Activated CD8-positive, alpha-beta T cell treated with anti-CD3 and anti-CD28 coated beads, Interleukin-2, amount 10 ng/mL, durations not matched to agents 7 days and 5 days (primary cell): ENCODE results near the gene PLCB2. TPM values are rescaled to one million over a fixed set of nuclear protein-coding genes. Genes with fewer than 3 reads are reported as not detected.

Experiments used
- ATAC-seq: fragments of 150-1000 bp; cut with Tn5 transposase; one replicate; pipeline ENCODE4 v1.10.0; 2021; ENCODE audit warnings: moderate library complexity
- CTCF ChIA-PET: fragments of 350-600 bp; sonication (Branson Sonifier 250); formaldehyde crosslinking; loops from one replicate; lab custom pipeline; 2021; ENCODE audit warnings: antibody characterized with exemption; lab: Charles Lee
- POLR2A ChIA-PET: fragments of 350-600 bp; sonication (Branson Sonifier 250); formaldehyde crosslinking; loops from one replicate; lab custom pipeline; 2021; ENCODE audit warnings: antibody characterized with exemption; lab: Charles Lee
- DNase-seq: peaks from one replicate; pipeline ENCODE4 v3.0.0-alpha.2; 2020
- H3K27ac Mint-ChIP-seq: one replicate; pipeline ENCODE4 v1.8.0; 2021; ENCODE audit warnings: mild to moderate bottlenecking, mixed read lengths
- H3K27me3 Mint-ChIP-seq: one replicate; pipeline ENCODE4 v1.8.0; 2021; ENCODE audit warnings: low read depth, mixed read lengths
- H3K36me3 Mint-ChIP-seq: one replicate; pipeline ENCODE4 v1.8.0; 2021; ENCODE audit warnings: low read depth, mixed read lengths
- H3K4me1 Mint-ChIP-seq: one replicate; pipeline ENCODE4 v1.8.0; 2021; ENCODE audit warnings: low read depth, mixed read lengths
- H3K4me3 Mint-ChIP-seq: one replicate; pipeline ENCODE4 v1.8.0; 2021; ENCODE audit warnings: mild to moderate bottlenecking, mixed read lengths
- H3K9me3 Mint-ChIP-seq: one replicate; pipeline ENCODE4 v1.8.0; 2022; ENCODE audit warnings: mixed read lengths; ENCODE audit not compliant: insufficient read depth
- total RNA-seq, 2 experiments: library from RNA; stranded (reverse); gene quantifications; one replicate each; pipeline ENCODE4 v1.2.3, GENCODE V29; 2021

PLCB2 gene, protein sequence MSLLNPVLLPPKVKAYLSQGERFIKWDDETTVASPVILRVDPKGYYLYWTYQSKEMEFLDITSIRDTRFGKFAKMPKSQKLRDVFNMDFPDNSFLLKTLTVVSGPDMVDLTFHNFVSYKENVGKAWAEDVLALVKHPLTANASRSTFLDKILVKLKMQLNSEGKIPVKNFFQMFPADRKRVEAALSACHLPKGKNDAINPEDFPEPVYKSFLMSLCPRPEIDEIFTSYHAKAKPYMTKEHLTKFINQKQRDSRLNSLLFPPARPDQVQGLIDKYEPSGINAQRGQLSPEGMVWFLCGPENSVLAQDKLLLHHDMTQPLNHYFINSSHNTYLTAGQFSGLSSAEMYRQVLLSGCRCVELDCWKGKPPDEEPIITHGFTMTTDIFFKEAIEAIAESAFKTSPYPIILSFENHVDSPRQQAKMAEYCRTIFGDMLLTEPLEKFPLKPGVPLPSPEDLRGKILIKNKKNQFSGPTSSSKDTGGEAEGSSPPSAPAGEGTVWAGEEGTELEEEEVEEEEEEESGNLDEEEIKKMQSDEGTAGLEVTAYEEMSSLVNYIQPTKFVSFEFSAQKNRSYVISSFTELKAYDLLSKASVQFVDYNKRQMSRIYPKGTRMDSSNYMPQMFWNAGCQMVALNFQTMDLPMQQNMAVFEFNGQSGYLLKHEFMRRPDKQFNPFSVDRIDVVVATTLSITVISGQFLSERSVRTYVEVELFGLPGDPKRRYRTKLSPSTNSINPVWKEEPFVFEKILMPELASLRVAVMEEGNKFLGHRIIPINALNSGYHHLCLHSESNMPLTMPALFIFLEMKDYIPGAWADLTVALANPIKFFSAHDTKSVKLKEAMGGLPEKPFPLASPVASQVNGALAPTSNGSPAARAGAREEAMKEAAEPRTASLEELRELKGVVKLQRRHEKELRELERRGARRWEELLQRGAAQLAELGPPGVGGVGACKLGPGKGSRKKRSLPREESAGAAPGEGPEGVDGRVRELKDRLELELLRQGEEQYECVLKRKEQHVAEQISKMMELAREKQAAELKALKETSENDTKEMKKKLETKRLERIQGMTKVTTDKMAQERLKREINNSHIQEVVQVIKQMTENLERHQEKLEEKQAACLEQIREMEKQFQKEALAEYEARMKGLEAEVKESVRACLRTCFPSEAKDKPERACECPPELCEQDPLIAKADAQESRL
- 100 to 1,000 TPM; 133 to 160 TPM for total RNA-seq

DNA sequence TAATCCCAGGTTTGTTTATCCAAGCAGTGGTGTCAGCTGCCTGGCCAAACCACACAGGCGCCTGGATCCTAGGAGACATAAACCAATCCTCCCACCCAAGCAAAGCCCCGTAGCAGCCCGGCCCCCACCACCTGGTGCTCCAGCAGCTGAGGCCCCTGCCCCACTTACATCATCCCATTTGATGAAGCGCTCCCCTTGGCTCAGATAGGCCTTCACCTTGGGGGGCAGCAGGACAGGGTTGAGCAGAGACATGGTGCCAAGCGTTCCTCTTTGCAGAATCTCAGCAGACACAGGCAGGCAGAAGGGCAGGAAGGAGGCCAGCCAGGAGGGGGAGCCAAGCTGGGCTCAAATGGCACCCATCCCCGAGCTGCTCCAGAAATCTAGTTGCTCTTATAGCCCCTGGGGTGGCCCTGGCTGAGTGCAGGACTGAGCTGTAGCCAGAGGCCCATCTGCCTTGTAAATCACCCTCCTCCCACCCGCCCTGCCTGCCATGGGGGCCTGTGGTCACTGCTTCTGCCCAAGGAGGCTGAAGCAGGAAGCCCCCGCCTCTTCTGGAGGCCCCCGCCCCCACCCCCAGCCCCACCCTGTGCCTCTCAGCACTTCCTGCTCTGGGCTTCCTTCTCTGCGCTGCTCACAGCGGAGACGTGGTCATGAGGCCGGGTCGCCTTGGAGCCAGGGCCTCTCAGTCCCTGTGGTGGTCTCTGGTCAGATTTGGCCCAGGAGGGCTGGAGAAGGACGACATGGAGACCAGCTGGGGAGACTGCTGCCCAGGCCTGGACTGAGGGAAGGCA lies at the start of gene PLCB2:
PLCB2 (minus strand) TSS at position 515 of the 791 bp plus-strand sequence; CDS start at position 252, 263 bp downstream.
- Mint-ChIP-seq H3K9me3 (no peaks in the 10 kb centered on the region), H3K27me3 (peaks cover 13% of the 10 kb centered on the region), H3K4me3 (peak within 1 kb of the TSS; percentile 99), H3K36me3 (peaks cover 25% of the 10 kb centered on the region), H3K4me1 (peaks cover 38% of the 10 kb centered on the region), H3K27ac (peak within 1 kb of the TSS; percentile 98)
- CTCF ChIA-PET, result interaction anchor here (0.7 to 21.9 kb wide), 34 partner anchors 10 to 259 kb away, joined by 3 to 559 read pairs (median 4); partner anchors contain the start of genes ANKRD63, BMF, CCDC9B and DISP2
- DNase-seq, result peak; percentile 82
- ATAC-seq, result peak; percentile 81
- POLR2A ChIA-PET, result interaction anchor here (0.5 to 3.8 kb wide), 19 partner anchors 10 to 676 kb away, joined by 3 to 21 read pairs (median 5); partner anchors contain the start of genes ANKRD63, BAHD1 and INAFM2

DNA sequence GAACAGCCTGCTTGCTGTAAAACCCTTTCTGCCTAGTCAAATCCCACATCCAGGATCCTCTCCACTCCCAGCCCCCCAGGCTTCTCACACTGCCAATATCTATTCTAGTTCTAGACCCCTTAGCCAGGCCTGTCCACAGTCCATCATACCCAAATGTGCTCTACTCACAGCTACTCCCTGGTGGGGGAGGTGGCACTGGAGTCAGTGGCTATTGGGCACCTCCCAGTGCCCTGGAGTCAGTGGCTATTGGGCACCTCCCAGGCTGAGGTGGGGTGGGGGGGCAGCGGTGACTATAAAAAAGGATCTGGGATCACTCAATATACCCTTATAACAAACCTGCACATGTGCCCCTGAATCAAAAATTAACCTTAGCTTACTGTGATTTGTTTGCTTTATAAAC lies 49.5 kb upstream of the PLCB2 start:
- H3K36me3 Mint-ChIP-seq, result no peaks in the 10 kb centered on the region
- H3K9me3 Mint-ChIP-seq, result no peaks in the 10 kb centered on the region
- peak overlapping the region; percentile 75 for H3K4me3 Mint-ChIP-seq
- peaks cover 12% of the 10 kb centered on the region for H3K4me1 Mint-ChIP-seq
- H3K27ac Mint-ChIP-seq, result no peak overlapping the region
- no peak for DNase-seq
- ChIA-PET CTCF (interaction anchor here (0.8 to 5.6 kb wide), 9 partner anchors 11 to 538 kb away, joined by 3 to 32 read pairs (median 3); no protein-coding TSS in a partner anchor), POLR2A (interaction anchor here (0.6 to 1.4 kb wide), 2 partner anchors 9 to 28 kb away, joined by 3 to 4 read pairs; no protein-coding TSS in a partner anchor)
- H3K27me3 Mint-ChIP-seq, result peaks cover 11% of the 10 kb centered on the region
- ATAC-seq, result no peak

DNA sequence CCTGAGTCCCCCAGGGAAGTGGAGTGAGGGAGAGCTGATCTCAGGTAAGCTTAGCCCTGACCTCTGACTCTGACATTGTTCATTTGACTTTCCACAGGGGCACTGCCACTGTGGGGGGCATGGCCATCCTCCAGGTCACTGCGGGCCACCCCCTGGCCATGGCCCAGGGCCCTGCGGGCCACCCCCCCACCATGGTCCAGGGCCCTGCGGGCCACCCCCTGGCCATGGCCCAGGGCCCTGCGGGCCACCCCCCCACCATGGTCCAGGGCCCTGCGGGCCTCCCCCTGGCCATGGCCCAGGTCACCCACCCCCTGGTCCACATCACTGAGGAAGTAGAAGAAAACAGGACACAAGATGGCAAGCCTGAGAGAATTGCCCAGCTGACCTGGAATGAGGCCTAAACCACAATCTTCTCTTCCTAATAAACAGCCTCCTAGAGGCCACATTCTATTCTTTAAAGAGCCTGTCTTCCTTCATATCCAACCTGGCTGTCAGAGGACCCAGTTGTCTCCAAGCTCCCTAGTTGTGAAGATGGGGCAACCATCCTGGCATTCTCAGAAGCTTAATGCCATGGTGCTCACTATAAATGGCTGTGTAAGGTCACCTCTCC lies 48.3 kb upstream of the PLCB2 start:
- Mint-ChIP-seq H3K4me1 (peaks cover 12% of the 10 kb centered on the region), H3K4me3 (no peak overlapping the region)

DNA sequence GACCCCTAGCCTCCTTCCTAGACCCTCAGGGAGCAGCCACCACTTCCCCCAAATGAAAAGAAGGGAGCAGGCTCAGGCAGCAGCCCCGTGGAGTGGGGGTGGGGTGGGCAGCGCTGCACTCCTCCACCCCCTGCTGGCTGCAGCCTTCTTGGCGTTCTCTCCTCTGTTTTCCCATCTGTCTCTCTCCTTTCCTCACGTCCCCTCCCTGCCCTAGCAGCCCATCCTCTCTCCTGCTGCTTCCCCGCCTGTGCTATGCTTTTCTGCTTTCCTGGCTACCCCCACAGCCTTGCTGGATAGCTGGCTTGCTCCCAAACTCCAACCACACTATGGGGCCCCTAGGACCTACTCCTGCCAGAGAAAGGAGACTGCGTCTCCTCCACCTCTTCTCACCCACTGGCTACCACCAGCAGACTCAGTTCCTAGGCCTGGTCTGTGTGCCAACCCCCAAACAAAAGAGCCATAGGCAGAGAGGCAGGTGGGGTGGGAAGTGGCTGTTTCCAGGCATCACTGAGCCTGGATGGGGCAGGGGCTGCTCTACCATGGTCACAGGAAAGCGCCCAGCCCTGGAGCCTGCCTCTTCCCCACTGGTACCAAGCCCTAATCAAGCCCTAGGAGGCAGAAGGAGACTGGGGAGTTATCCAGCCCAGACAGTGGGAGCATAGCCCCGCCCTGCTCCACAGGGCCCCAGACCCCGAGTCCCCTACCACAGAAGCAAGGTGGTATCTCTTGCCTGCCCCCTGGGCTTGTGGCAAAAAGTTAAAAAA lies 46.9 kb upstream of the PLCB2 start:
- DNase-seq, result no peak

More for the DNA sequence above, 48.3 kb upstream of the PLCB2 start:
- CTCF ChIA-PET, result interaction anchor here (3.2 to 5.6 kb wide), 3 partner anchors 12 to 18 kb away, joined by 19 to 32 read pairs (median 27); no protein-coding TSS in a partner anchor
- Mint-ChIP-seq H3K27ac (no peak overlapping the region), H3K9me3 (no peaks in the 10 kb centered on the region), H3K27me3 (peaks cover 11% of the 10 kb centered on the region), H3K36me3 (no peaks in the 10 kb centered on the region)
- DNase-seq (no peak), ATAC-seq (no peak)
- POLR2A ChIA-PET, result no interaction called here

DNA sequence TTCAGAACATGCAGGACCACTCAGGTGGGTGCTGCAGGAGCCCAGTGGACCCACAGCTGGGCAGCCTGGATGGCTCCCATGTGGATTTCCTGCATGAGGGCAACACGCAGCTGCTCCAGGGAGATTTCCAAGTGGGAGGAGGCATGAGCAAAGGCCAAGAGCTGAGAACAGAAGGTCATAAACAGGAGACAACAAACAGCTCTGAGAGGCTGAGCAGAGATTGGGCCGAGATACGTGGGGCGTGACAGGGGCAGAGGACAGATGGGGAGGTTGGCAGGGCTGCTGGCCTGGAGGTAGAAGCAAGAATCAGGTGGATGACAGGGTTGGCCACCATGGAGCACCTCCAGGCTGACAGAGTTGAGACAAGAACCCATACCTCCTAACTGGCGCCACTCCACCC lies 46.0 kb upstream of the PLCB2 start:
- Mint-ChIP-seq H3K9me3 (no peaks in the 10 kb centered on the region), H3K4me3 (no peak overlapping the region), H3K36me3 (no peaks in the 10 kb centered on the region), H3K27ac (no peak overlapping the region), H3K27me3 (peaks cover 11% of the 10 kb centered on the region), H3K4me1 (peaks cover 5% of the 10 kb centered on the region)
- DNase-seq (no peak), ATAC-seq (no peak)
- POLR2A ChIA-PET, result no interaction called here
- CTCF ChIA-PET, result interaction anchor here (0.8 to 5.6 kb wide), 4 partner anchors 9 to 28 kb away, joined by 4 to 32 read pairs (median 16); no protein-coding TSS in a partner anchor

More for the DNA sequence above, 46.9 kb upstream of the PLCB2 start:
- H3K27ac Mint-ChIP-seq, result no peak overlapping the region
- ChIA-PET POLR2A (no interaction called here), CTCF (interaction anchor here (0.9 to 5.6 kb wide), 5 partner anchors 10 to 68 kb away, joined by 3 to 32 read pairs (median 6); partner anchors contain the start of gene IVD)
- H3K27me3 Mint-ChIP-seq, result peaks cover 11% of the 10 kb centered on the region
- no peaks in the 10 kb centered on the region for H3K9me3 Mint-ChIP-seq
- no peak overlapping the region for H3K4me3 Mint-ChIP-seq
- no peak for ATAC-seq
- H3K4me1 Mint-ChIP-seq, result peaks cover 12% of the 10 kb centered on the region
- H3K36me3 Mint-ChIP-seq, result no peaks in the 10 kb centered on the region

DNA sequence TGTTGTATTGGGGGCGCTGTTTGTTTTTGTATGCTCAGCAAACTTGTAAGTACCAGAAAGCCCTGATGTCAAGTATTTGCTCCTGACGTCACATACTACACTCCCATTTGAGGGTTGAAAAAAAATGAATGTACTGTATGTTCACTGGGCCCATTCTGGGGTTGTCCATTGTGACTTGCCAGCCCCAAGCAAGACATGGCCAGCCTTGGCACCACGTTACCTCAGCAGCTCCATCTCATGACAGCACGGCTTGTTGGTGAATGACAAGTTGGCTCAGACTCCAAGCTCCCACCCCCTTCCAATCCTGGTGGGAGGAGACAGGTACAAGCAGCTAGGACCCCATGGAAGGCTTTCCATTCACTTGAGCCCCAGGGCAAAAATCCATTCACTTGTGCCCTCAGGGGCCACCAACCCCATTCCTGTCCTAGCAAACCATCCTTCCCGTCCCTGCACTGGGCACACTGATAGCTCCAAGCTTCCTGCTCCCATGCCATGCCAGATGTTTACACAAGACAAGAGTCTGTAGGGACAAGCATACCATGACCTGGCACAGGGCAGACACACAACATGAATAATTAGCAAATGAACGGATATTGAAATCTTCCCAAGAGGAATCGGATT lies 44.7 kb upstream of the PLCB2 start:
- ATAC-seq (no peak), DNase-seq (no peak)
- ChIA-PET CTCF (interaction anchor here (1.1 to 2.1 kb wide), 4 partner anchors 9 to 88 kb away, joined by 3 to 12 read pairs (median 8); partner anchors contain the start of genes BAHD1 and CCDC9B), POLR2A (no interaction called here)
- peaks cover 11% of the 10 kb centered on the region for H3K27me3 Mint-ChIP-seq
- no peaks in the 10 kb centered on the region for H3K4me1 Mint-ChIP-seq
- H3K9me3 Mint-ChIP-seq, result no peaks in the 10 kb centered on the region
- no peak overlapping the region for H3K4me3 Mint-ChIP-seq
- H3K27ac Mint-ChIP-seq, result no peak overlapping the region
- no peaks in the 10 kb centered on the region for H3K36me3 Mint-ChIP-seq

DNA sequence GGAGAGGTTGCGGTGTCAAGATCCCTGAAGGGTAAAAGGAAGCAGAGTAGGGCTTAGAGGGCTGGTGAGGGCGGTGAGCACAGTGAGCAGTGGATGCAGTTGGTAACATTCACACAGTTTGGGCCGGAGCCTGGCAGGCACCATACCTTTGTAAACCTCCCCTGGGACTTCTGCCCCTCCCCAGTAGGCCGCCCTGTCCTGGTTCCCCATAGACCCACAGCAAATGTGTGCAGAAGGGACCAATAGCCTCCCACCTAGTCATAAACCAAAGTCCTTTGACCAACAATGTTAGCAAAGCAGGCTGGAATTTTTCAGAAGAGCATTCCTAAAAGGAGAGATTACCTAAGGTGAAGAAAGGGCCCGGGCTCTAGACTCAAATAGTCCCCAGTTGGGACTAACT lies 41.4 kb upstream of the PLCB2 start:
- Mint-ChIP-seq H3K4me1 (peaks cover 5% of the 10 kb centered on the region), H3K27ac (no peak overlapping the region), H3K9me3 (no peaks in the 10 kb centered on the region), H3K36me3 (no peaks in the 10 kb centered on the region), H3K27me3 (peaks cover 6% of the 10 kb centered on the region), H3K4me3 (no peak overlapping the region)
- POLR2A ChIA-PET, result no interaction called here
- ATAC-seq (no peak), DNase-seq (no peak)
- CTCF ChIA-PET, result interaction anchor here (3.2 kb wide), 1 partner anchor 11 kb away, joined by 19 read pairs; no protein-coding TSS in a partner anchor

DNA sequence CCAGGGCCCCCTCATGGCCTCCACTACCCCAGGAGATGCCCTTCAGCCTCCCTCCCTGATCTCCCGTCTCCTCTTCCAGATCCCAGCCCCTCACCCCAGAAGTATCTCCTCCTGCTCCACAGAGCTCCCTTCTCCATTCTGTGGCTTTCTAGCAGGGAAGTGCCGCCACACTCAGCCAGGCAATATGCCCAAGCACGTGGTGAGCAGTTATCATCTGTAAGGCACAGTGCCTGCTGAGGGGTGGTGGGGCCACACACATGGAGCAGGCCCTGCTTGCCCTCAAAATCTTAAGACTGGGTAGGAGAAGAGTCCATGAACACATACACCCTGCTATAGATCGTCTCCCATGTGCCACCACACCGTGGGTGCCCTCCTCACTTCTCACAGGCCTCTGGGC lies 40.7 kb upstream of the PLCB2 start:
- POLR2A ChIA-PET, result interaction anchor here (1.4 kb wide), 1 partner anchor 9 kb away, joined by 4 read pairs; the partner anchor contains the start of gene DISP2
- peaks cover 5% of the 10 kb centered on the region for H3K4me1 Mint-ChIP-seq
- no peaks in the 10 kb centered on the region for H3K27me3 Mint-ChIP-seq

More for the DNA sequence above, 40.7 kb upstream of the PLCB2 start:
- ATAC-seq (no peak), DNase-seq (no peak)
- Mint-ChIP-seq H3K9me3 (no peaks in the 10 kb centered on the region), H3K27ac (no peak overlapping the region), H3K36me3 (no peaks in the 10 kb centered on the region), H3K4me3 (no peak overlapping the region)
- CTCF ChIA-PET, result interaction anchor here (3.2 kb wide), 1 partner anchor 10 kb away, joined by 19 read pairs; no protein-coding TSS in a partner anchor
